EH (cell line): Measurements from ENCODE around the gene CSRNP3.
A peak's percentile ranks its signal among the peaks of the same experiment; 100 is the strongest.

Source experiments
- DNase-seq: peaks from one replicate; pipeline ENCODE4 v3.0.0-alpha.2; 2015; ENCODE audit warnings: low read depth

The CSRNP3 gene, protein sequence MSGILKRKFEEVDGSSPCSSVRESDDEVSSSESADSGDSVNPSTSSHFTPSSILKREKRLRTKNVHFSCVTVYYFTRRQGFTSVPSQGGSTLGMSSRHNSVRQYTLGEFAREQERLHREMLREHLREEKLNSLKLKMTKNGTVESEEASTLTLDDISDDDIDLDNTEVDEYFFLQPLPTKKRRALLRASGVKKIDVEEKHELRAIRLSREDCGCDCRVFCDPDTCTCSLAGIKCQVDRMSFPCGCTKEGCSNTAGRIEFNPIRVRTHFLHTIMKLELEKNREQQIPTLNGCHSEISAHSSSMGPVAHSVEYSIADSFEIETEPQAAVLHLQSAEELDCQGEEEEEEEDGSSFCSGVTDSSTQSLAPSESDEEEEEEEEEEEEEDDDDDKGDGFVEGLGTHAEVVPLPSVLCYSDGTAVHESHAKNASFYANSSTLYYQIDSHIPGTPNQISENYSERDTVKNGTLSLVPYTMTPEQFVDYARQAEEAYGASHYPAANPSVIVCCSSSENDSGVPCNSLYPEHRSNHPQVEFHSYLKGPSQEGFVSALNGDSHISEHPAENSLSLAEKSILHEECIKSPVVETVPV

DNA sequence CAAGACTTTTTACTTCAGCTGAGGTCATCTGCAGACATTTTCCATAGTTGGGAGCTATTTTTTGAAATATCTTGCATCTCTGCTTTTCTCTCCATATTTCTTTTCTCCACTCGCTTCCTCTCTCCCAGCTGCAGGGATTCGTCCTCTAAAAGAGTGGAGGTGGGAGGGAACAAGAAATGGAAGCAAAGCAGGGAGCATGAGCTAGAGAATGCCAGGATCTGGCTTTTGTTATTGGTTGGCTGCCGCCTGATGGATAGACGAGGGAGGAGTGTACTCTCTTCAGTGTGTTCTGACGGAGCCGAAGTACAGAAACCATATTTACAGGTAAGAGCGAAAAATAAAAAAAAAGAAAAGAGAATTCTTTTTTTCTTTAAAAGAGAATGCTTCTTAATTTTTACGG is at the start of gene CSRNP3:
CSRNP3 (plus strand) TSS at position 282 of the 400 bp plus-strand sequence. CDS start 125,368 bp downstream, outside the sequence.
- DNase-seq: peak; percentile 77

DNA sequence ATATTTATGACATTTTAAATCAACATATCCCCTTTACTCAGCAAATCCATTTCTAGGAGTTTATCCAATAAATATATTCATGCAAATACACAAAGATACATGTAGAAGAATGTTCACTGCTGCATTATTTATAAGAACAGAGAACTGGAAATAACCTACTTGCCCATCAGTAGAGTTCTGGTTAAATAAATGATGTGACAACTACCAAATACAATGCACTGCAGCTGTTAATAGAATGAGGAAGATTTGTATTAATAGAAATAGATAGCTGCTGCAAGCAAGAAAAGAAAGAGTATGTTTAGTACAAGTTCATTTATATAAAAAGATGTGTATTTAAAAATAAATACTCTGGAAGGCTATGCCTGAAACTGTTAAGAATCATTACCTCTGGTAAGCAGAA is 49.3 kb upstream of the CSRNP3 start:
- no peak for DNase-seq

DNA sequence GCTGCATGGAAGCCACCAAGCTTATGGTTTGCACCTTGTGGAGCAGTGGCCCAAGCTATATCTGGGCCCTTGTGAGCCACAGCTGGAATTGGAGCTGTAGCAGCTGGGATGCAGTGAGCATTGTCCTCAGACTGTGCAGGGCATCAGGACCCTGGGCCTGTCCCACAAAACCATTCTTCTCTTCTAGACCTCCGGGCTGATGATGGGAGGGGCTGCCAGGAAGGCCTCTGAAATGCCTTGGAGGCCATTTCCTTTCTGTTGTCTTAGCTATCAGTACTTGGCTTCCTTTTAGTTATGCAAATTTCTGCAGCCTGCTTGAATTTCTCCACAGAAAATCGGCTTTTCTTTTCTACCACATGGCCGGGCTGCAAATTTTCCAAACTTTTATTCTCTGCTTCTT is 46.4 kb upstream of the CSRNP3 start:
- no peak for DNase-seq

DNA sequence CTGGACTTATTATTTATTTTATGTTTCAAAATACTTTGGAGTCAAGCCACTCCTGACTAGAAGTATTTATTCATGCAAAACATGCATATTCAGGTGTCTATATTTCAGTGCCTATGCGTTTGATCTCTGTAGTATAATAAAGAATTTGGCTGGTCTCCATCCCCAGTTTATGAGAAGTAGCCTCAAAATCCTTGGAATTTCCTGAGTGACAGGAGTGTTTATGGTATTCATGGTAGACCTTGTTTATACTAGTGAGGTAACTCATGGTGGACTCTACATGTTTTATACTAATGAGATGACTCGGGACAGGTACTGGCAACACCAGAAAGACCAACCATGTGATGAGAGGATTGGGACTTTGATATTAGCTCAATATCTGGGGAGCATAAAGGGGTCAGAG is 43.9 kb upstream of the CSRNP3 start:
- DNase-seq: no peak

DNA sequence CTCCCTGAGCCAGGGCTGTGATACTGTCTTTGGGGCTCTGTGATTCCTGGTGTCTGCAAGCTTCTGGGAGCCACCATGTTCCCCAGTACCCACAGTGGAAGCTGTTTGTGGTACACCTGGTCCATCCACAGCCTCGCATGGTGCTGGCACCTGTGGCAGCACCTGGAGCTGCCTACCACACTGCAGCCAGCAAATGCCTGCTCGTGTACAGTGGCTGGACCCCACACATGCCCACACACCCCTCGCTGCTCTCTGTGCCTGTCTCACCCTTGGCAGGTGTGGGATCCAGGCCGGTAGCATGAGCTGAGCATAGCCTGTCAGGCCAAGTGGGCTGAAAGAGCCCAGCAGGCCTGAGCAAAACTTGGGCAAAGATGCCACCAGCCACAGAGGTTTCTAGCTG is 41.8 kb upstream of the CSRNP3 start:
- DNase-seq: no peak

DNA sequence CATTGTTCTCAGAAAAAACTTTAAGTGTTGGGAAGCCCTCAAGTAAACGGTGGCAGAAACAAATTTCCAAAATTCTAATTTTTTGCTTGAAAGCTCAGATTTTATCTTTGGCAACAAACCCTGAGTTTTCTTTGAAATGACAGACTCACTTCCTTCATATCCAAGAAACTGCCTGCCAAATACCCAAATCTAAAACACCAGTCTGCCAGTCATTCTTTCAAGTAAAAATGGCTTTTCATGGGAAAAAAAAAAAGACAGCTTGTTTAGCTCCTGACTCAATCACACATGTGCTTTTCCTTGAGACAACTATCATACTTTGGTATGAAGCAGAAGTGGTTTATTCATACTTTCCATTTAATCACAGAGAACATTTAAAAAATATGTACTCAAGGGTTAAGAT is 40.6 kb upstream of the CSRNP3 start:
- DNase-seq: peak; percentile 45

DNA sequence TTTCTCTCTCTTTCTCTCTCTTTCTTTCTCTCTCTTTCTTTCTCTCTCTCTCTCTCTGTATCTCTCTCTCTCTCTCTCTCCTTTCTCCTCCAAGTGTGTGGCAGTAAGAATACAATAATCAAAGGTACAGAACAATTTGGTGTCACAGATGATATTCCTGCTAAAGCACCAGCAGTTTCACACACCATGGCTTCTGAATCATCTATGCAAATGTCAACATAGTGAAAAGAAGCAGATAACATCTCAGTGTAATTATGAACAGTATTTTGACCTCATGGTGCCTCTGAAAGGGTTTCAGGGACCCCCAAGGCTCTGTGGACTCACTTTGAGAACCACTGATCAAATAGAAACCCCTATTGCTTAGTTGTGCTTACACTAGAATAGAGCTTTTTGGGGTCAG is 38.5 kb upstream of the CSRNP3 start:
- no peak for DNase-seq

DNA sequence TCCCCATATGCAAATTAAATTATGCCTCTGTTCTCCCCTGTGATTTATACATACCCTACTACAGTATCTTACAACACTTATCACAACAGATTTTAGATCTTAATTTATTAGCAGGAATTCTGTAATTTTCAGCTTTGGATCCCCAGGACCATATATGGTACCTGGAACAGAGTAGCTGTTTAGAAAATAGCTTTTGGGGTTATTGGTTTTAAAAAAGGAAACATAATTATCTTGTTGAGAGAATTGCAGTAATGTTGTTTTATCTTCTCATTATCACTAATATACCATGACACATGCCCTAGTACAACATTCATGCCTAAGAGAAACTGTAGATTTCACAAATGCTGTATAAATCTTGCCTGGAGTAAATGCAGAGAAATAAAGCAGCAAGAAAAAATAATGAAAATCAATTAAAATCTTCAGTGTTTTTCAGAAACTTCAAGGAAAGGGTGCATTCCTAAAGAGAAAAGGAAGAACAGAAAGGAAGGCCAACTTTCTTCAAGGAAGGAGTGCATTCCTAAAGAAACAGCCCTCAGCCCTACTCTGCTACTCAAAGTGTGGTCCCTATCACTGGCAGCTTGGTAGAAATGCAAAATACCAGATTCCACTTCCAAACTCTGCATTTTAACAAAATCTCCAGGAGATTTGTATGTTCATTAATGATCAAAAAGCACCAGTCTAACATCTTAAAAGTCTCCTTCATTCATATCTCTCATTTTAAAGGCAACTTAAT is 37.1 kb upstream of the CSRNP3 start:
- no peak for DNase-seq

DNA sequence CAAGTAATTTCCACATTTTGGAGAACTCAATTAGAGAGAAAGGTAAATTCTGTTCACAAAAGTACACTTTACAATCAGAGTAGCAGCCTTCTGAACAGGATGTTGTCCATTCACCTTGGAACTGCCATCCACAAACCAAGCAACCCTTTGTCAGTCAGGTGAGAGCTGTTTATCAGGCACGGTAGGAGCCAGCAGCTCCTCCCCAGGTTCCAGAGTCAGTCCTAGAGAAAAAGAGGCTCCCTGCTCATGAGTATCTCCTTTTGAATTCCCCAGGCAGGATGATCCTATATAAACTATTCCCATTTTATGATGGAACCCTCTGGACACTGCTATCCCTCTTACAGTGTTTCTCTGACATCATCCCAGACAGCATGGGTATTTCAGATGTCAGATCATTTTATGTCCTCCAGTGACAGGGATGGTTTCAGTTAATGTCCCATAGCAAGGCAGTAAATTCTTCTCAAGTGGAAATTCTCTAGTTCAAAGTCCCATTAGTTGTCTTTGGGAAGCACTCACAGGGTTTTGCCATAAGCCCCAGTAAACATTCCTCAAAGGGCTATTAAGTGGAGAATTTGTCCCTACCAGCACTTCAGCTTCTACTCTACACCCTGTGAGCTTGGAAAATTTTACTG is 34.5 kb upstream of the CSRNP3 start:
- DNase-seq: peak; percentile 3

DNA sequence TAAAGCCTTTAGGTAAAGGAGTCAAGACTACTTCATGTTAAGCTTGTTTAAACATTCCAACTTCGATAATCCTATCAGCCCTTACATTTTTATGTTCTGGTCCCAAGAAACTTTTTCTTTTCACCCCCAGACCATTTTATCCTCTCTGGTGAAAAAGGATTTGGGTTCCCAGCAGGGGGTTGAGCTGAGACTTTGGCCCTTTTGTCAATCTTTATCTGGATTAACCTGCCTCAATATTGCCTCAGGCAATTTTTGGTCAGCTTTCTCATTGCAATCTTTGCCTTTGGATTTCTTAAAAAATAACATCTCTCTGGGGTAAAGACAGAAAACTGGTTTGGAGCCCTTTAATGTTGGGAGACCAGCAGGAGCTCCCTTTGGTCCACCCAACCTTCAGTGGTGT is 33.9 kb upstream of the CSRNP3 start:
- DNase-seq: no peak

DNA sequence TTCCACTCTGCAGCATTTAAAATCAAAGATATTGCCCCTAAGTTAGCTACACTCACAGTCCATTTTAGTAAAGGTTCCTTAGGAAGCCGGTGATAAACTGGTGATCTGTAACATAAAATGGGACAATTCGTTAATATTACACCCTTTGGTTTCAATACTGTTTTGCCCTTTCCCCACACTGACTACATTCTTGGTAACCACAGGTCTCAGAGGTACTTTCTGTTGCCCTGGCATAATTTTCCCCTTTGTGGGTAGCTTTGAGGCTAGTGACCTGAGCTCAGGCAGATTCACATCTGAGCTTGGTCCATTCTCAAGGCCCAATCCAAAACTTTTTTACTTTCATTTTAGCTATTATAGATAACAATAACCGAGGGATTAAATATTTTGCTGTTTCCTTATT is 32.9 kb upstream of the CSRNP3 start:
- no peak for DNase-seq

DNA sequence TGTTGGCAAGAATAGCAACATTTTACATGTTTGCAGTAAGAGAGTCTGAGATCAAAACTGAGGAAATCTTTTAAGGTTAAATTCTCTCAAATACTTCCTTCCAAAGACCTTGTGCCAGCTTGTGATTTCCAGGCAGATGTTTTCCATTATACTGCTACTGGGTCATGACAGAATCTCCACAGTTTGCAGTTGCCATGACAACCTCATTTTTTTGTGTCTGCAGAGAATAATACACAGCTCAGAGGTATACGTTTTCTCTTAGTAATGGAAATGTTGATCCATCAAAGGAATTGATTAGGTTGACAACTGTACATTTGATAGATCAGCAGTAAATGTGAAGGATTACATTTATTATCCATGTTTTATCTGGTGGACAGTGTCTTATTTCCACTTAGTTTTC is 29.1 kb upstream of the CSRNP3 start:
- peak; percentile 65 for DNase-seq

DNA sequence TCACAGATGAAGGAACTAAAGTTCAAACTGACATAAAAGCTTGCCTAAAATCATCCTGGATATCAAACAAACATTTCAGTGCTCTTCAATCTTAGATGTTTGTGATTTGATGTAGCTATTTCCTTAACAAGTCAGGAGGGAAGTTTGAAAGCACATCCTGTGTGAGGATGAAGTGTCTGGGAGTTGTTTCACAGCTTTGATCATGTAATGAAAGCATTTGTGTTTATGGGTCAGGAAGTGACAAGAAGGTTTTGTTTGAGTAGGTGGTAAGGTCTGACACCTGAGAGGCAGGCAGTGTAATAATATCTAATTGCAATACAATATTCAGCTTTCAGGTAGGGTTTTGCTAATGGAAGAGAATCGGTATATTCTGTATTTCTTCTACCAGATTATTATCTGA is 26.0 kb upstream of the CSRNP3 start:
- DNase-seq: no peak

DNA sequence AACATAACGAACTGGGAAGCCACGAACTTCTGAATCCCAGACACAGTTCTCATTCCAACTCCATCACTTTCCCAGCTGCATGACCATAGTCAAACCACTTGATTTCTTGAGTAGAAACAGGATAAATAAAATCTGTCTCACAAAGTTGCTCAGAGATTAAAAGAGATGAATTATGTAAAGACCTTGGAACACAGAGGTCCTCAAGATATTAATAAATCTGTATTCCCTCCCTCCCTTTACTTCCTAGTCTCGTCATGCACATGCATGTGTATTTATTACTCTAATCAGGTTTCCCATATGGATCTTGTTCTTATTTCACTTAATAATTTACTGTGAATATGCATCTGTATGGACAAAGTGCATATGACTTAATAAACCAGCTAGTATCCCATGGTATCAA is 21.1 kb upstream of the CSRNP3 start:
- no peak for DNase-seq

DNA sequence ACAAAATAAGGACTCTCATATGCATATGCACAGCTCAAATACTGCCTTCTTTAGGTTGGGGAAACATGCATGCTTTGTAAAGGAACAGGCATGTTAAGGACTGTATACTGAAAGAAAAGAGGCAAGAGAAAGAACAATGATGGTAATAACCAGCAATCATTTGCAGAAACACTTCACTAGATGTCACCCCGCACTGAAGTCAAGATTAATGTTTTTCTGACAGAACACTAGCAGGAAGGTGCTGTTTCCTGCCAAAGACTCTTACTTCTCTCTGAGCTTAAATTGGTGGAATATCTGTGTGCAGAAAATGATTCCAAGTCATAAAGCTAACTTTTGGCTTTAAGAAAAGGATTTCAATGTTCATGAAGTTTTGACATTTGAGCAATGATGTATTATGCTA is 19.3 kb upstream of the CSRNP3 start:
- DNase-seq: no peak

DNA sequence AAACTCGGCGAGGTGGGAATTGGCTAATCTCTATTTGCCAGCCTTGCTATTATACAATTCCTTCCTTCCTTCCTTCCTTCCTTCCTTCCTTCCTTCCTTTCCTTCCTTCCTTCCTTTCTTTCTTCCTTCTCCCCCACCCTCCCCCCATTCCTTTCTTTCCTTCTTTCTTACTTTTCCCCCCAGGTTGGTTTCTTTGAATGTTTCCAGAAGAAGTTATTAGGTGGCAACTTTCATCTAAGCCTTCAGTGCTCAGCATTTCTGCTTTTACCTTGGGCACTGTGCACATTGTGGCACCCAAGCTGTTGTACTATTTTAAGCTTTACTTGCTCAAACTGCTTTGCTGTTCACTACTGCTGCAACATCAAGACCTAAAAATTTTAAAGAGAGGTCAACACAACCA is 17.2 kb upstream of the CSRNP3 start:
- no peak for DNase-seq

DNA sequence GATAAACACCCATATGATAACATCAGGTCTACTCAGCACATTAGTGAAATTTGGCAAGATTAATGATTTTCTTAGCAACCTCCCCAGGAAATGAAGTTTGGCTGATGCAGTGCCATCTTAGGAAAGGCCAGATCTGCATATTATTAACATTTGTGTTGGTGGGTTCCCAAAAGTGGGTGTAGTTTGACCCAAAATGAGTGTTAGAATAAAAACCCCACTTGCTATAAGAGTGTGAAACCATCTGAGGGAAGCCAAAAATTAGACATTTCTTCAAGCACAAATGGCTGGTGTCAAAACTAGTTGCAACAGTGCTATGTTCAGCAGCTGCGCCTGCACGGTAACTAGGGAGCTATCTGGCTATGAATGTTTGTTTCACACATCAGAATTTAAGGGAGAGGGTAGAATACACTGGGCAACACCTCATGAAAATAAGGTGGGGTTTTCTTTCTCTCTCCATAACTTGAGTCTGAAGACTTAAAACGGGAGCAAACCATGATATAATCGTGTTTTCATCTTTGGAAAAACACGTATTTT is 15.9 kb upstream of the CSRNP3 start:
- no peak for DNase-seq

DNA sequence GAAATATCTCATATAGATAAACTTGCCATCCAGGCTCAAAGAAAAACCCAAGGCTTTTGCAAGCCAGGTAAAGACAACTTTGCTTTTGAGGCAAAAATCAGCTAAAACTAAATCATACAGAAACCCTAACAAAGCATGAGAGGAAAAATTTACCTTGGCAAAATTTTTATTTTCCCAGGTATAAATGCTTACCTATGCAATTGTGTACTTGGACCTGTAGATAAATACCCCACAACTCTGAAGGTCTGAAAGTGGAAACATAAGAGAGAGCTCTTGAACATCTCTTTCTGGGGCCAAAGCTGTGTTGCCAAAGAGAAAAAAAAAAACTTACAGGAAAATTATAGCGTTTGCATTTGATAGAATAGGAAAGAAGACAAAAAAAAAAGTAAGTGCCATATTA is 14.6 kb upstream of the CSRNP3 start:
- no peak for DNase-seq

DNA sequence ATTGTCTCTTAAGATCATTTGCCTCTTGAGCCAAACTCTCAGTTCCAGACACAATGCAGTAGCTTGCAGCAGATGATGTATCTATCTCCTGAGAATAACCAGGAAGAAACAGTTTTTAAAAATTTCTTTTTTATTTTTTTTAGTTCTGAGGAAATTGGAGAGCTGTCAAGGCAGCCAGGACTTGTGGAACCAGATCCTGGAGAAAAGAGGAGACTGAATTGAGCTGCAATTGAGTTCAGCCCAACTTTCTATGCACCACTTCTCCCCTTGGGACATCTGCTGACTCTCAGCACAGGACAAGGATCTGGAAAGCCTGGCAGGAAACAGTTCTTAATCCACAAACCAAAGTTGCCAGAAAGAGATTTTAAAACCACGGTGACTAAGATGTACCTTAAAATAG is 13.5 kb upstream of the CSRNP3 start:
- no peak for DNase-seq

DNA sequence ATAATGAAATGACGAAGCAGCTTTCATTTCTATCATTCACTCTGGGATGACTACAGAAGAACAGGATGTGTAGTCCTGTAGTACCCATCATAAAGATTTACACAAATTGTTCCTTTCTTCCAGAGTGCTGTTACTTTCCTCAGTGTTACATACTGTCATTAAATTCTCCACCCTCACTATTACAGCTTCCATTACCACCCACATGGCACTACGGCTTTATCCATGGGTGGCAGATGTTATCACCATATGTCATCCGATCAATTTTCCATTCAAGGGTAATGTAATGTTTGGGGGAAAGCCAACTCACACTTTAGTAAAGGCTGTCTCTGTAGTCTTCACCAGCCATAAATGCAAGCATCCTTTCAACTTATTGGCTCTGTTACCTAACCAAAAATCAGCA is 7.1 kb upstream of the CSRNP3 start:
- DNase-seq: no peak

DNA sequence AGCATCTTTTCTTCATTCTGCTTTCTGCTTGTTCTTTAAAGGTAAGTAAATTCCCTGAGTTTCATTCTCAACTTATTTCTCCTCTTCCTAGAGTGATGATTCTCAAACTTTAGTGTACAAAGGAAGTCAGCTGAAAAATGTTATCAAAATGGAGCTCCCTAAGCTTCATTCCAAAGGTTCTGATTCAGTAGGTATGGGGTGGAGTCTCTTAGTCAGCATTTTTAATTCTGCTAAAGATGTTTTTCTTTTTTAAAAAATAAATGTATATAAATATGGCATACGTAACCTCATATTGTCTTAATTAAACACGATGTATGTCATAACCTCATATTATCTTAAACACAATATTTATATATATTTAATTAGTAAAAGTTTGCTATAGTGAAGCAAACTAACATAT is 3.1 kb upstream of the CSRNP3 start:
- no peak for DNase-seq

DNA sequence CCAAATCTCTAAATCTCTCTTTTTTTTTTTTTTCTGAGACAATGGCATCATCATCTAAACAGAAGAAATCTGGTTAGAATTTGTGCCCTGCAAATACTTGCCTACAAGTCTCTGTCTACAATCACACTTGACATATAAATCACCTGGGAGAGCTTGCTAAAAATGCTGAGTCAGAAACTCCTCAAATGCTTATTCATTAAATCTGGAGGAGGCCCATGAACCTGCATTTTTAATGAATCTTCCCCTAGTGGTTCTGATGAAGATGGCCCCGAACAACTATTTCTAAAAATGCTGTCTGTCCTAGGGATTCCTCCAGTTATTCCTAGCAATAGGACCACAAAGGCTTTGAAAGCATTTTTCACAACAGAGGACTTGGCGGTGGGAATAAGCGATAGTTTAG is 1.6 kb upstream of the CSRNP3 start:
- no peak for DNase-seq

DNA sequence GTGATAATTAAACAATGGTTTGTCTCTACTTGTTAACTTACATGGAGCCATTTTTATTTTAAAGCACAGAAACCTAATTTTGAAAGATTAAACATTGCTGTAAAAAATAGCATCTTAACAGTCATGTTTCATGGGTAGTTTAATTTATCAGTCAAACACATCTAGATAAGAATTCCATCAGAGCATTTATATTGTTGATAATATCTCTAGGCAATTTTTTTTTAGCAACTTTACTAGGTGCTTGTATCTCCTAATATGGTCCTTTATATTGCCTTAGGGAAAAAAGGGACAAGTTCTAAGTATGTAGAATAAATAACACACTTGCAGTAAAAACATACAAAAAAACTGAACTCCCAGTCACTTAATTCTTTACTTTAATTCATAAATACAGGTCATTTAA is 863 bp downstream of the CSRNP3 start:
- peak; percentile 3 for DNase-seq
